Stimulated activated naive CD8-positive, alpha-beta T cell treated with anti-CD3 and anti-CD28 coated beads, Interleukin-15, Interleukin-2, amounts not matched to agents 100 ng/mL and 50 ng/mL, for 24 hours (primary cell): ENCODE results near the gene PIP4K2B.
"Not testable (repeated sequence)": the region's sequence is repeated elsewhere in the genome, so short reads cannot be mapped to it uniquely, and the experiment has no call there.

Experiments
- H3K27ac Mint-ChIP-seq: one replicate; pipeline ENCODE4 v1.8.0; 2021; ENCODE audit warnings: mild to moderate bottlenecking, mixed read lengths
- H3K27me3 Mint-ChIP-seq: one replicate; pipeline ENCODE4 v1.8.0; 2021; ENCODE audit warnings: mixed read lengths
- H3K36me3 Mint-ChIP-seq: one replicate; pipeline ENCODE4 v1.8.0; 2021; ENCODE audit warnings: low read depth, mixed read lengths
- H3K4me1 Mint-ChIP-seq: one replicate; pipeline ENCODE4 v1.8.0; 2021; ENCODE audit warnings: low read depth, mixed read lengths
- H3K4me3 Mint-ChIP-seq: one replicate; pipeline ENCODE4 v1.8.0; 2021; ENCODE audit warnings: mild to moderate bottlenecking, mixed read lengths
- H3K9me3 Mint-ChIP-seq: one replicate; pipeline ENCODE4 v1.8.0; 2021; ENCODE audit warnings: mixed read lengths

PIP4K2B gene

GRCh38 chr17:38791162-38791561 lies 8.2 kb downstream of the PIP4K2B start:
- Mint-ChIP-seq H3K27me3 (no peaks in the 10 kb centered on the region), H3K4me3 (no peak overlapping the region), H3K4me1 (peaks cover 10% of the 10 kb centered on the region), H3K9me3 (no peaks in the 10 kb centered on the region), H3K36me3 (peaks cover 33% of the 10 kb centered on the region), H3K27ac (no peak overlapping the region)

DNA sequence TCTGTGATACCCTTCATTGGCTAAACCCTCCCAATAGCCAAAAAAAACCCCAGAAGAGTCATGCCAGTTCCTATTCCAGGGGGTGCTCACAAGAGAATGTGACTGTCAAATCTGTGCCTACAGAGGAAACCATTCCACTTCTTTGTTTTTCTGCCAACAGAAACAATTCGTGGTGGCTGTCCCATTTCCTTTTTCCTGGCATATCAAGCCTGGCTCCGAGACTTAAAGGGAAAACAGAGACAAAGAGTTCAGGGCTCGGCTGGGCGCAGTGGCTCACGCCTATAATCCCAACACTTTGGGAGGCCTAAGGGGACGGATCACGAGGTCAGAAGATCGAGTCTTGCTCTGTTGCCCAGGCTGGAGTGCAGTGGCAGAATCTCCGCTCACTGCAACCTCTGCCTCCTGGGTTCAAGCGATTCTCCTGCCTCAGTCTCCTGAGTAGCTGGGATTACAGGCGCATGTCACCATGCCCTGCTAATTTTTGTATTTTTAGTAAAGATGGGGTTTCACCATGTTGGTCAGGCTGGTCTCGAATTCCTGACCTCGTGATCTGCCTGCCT lies 9.1 kb downstream of the PIP4K2B start:
- not testable (repeated sequence) for H3K9me3 Mint-ChIP-seq, H3K4me3 Mint-ChIP-seq, H3K27ac Mint-ChIP-seq, H3K4me1 Mint-ChIP-seq, H3K27me3 Mint-ChIP-seq
- peaks cover 41% of the 10 kb centered on the region for H3K36me3 Mint-ChIP-seq

- Mint-ChIP-seq H3K27me3 (no peaks in the 10 kb centered on the region), H3K36me3 (peaks cover 46% of the 10 kb centered on the region), H3K9me3 (no peaks in the 10 kb centered on the region), H3K4me1 (peaks cover 4% of the 10 kb centered on the region), H3K27ac (no peak overlapping the region), H3K4me3 (no peak overlapping the region)
These were observed 10.2 kb downstream of the PIP4K2B start for GRCh38 chr17:38789185-38789584.

GRCh38 chr17:38787999-38788398 lies 11.4 kb downstream of the PIP4K2B start:
- H3K27me3 Mint-ChIP-seq, H3K9me3 Mint-ChIP-seq, H3K27ac Mint-ChIP-seq, H3K4me3 Mint-ChIP-seq, H3K4me1 Mint-ChIP-seq: not testable (repeated sequence)
- peaks cover 46% of the 10 kb centered on the region for H3K36me3 Mint-ChIP-seq

DNA sequence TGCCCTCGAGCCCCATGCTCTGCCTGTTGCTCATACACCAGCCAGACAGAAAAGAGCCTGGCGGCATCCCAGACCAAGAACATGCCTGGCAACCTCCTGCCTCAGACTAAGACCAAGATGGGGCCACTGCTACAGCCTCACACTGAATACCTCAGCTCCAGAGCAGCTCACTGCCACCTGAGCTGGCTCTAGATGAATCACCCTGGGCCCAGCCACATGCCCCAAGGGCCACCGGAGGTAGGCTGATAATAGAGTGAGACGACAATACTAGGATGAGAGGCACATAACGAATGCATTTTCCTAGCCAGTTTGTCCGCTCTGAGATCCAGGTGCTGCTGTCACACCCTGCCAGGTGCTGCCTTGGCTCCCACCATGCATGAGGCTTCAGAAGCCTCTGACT lies 13.0 kb downstream of the PIP4K2B start:
- Mint-ChIP-seq H3K36me3 (peaks cover 38% of the 10 kb centered on the region), H3K27ac (no peak overlapping the region), H3K4me1 (peaks cover 3% of the 10 kb centered on the region), H3K4me3 (no peak overlapping the region), H3K27me3 (no peaks in the 10 kb centered on the region), H3K9me3 (no peaks in the 10 kb centered on the region)

DNA sequence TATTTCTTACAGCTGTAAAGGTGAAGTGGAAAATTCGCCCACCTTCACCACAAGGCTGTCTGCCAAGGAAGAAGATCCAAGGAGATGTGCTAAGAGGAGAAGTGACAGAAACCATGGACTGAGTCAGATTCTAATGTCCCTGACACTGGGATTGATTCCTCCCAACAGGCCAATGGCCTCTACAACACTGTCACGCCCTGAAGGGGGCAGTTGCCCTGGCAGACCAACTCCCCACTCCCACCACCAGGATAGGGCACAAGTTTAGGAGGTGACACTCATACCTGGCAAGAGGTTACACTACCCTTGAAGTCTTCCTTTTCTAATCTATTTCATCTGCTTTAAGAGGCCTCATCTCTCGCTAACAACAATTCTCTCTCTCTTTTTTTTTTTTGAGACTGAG lies 16.1 kb downstream of the PIP4K2B start:
- H3K4me1 Mint-ChIP-seq: no peaks in the 10 kb centered on the region
- H3K36me3 Mint-ChIP-seq: peaks cover 55% of the 10 kb centered on the region
- no peak overlapping the region for H3K4me3 Mint-ChIP-seq
- no peaks in the 10 kb centered on the region for H3K9me3 Mint-ChIP-seq
- H3K27ac Mint-ChIP-seq: no peak overlapping the region
- no peaks in the 10 kb centered on the region for H3K27me3 Mint-ChIP-seq

- Mint-ChIP-seq H3K27me3 (no peaks in the 10 kb centered on the region), H3K4me3 (no peak overlapping the region), H3K4me1 (no peaks in the 10 kb centered on the region), H3K9me3 (no peaks in the 10 kb centered on the region), H3K27ac (no peak overlapping the region), H3K36me3 (peaks cover 53% of the 10 kb centered on the region)
These were observed 19.2 kb downstream of the PIP4K2B start for GRCh38 chr17:38779965-38780752.

DNA sequence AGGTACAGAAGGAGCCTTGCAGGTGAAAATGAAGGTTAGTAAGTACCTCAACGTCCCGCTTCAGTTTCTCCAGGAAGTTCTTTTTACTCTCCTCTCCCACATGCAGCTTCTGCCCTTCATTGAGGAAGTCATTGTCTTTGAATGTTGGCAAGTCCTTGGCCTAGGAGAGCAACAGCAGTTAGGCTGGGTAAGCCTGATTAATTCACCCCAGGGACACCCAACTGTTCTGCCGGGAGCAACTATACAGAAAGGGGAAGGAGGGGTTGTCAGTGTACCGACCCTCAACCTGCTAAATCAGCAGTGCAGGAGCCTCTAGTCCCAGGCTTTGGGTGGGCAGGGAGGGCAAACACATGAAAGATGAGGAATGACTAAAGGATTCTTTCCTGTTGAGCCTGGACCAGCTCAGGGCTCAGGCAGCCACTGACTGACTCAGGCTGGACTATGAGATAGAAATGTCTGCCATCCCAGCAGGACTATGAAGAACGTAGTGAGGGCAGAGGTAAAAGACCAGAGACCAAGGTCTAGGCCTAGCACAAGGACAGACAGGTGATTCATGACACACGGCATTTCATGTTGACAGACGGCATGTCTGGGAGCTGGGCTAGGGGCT lies 21.6 kb downstream of the PIP4K2B start:
- Mint-ChIP-seq H3K27ac (no peak overlapping the region), H3K4me3 (no peak overlapping the region), H3K9me3 (no peaks in the 10 kb centered on the region), H3K4me1 (no peaks in the 10 kb centered on the region), H3K27me3 (no peaks in the 10 kb centered on the region), H3K36me3 (peaks cover 54% of the 10 kb centered on the region)

- no peak overlapping the region for H3K4me3 Mint-ChIP-seq
- no peaks in the 10 kb centered on the region for H3K27me3 Mint-ChIP-seq
- no peaks in the 10 kb centered on the region for H3K9me3 Mint-ChIP-seq
- H3K27ac Mint-ChIP-seq: no peak overlapping the region
- no peaks in the 10 kb centered on the region for H3K4me1 Mint-ChIP-seq
- H3K36me3 Mint-ChIP-seq: peaks cover 59% of the 10 kb centered on the region
These were observed 26.1 kb downstream of the PIP4K2B start for GRCh38 chr17:38773258-38773657.

DNA sequence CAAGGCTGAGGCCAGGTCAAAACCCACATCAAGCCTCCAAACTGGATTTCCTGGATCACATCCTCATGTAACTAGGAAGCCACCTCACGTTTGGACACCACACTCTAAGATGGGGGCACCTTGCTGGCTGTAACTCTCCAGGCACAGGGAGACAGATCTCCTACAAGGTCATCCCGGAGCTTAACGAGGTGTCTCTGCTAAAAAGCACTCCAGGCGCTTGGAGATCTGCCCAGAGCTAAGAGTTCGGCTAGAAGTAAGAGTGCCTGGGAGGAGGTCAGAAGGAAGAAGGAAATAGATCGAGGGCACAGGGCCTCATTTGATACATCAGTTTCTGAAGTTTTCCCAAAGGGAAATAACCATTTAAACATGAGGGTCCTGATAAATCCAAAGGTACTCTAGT lies 30.9 kb downstream of the PIP4K2B start:
- H3K36me3 Mint-ChIP-seq: peaks cover 78% of the 10 kb centered on the region
- H3K27me3 Mint-ChIP-seq: no peaks in the 10 kb centered on the region
- no peak overlapping the region for H3K27ac Mint-ChIP-seq
- no peak overlapping the region for H3K4me3 Mint-ChIP-seq
- no peaks in the 10 kb centered on the region for H3K4me1 Mint-ChIP-seq
- H3K9me3 Mint-ChIP-seq: no peaks in the 10 kb centered on the region

GRCh38 chr17:38766341-38766740 lies 33.0 kb downstream of the PIP4K2B start:
- no peaks in the 10 kb centered on the region for H3K4me1 Mint-ChIP-seq
- H3K36me3 Mint-ChIP-seq: peaks cover 80% of the 10 kb centered on the region
- H3K27me3 Mint-ChIP-seq: no peaks in the 10 kb centered on the region
- no peak overlapping the region for H3K4me3 Mint-ChIP-seq
- no peak overlapping the region for H3K27ac Mint-ChIP-seq
- H3K9me3 Mint-ChIP-seq: no peaks in the 10 kb centered on the region

- no peak overlapping the region for H3K4me3 Mint-ChIP-seq
- H3K36me3 Mint-ChIP-seq: peaks cover 77% of the 10 kb centered on the region
- H3K27ac Mint-ChIP-seq: no peak overlapping the region
- no peaks in the 10 kb centered on the region for H3K27me3 Mint-ChIP-seq
- no peaks in the 10 kb centered on the region for H3K9me3 Mint-ChIP-seq
- peaks cover 3% of the 10 kb centered on the region for H3K4me1 Mint-ChIP-seq
These were observed 37.1 kb downstream of the PIP4K2B start for GRCh38 chr17:38762231-38762630.

DNA sequence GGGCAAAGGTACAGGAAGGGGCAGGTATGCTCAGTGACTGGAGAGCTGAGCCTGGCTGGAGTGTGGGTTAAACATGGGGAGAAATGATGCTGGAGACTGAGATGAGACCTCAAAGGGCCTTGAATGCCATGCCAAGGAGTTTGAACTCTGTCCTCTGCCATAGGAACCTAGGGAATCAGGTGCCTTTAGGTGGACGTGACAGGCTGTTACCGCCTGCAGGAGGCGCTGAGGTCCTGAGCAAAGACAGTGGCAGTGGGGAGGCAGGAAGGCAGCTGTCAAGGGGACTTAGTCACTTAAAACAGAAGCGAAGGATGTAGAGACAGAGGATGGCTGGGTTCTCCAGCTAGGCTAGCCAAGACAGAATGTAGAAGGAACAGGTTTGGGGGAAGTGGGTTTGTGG lies 37.7 kb downstream of the PIP4K2B start:
- peaks cover 71% of the 10 kb centered on the region for H3K36me3 Mint-ChIP-seq
- peak overlapping the region; percentile 62 for H3K27ac Mint-ChIP-seq
- H3K4me1 Mint-ChIP-seq: peaks cover 3% of the 10 kb centered on the region
- H3K4me3 Mint-ChIP-seq: no peak overlapping the region
- no peaks in the 10 kb centered on the region for H3K27me3 Mint-ChIP-seq
- H3K9me3 Mint-ChIP-seq: no peaks in the 10 kb centered on the region

DNA sequence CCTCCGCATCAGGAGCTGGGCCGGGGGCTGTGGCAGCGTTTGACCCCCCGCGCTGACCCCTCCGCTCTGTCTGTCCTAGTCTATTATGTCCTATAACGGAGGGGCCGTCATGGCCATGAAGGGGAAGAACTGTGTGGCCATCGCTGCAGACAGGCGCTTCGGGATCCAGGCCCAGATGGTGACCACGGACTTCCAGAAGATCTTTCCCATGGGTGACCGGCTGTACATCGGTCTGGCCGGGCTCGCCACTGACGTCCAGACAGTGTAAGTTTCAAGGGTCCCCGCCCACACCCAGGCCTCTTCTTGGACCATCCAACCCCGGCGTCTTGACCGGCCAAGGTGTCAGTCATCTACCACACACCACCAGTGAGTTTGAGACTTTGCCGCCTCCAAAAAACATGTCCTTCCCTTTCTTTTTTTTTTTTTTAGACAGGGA lies 46.3 kb downstream of the PIP4K2B start:
- peaks cover 53% of the 10 kb centered on the region for H3K4me1 Mint-ChIP-seq

GRCh38 chr17:38752308-38753070 lies 46.9 kb downstream of the PIP4K2B start, which contains the start of gene PSMB3:
PSMB3 (plus strand) TSS chr17:38752741; CDS start chr17:38752827, 86 bp downstream.
- Mint-ChIP-seq H3K27ac (peak within 1 kb of the TSS; percentile 99), H3K27me3 (peaks cover 25% of the 10 kb centered on the region), H3K36me3 (peaks cover 27% of the 10 kb centered on the region), H3K4me3 (peak within 1 kb of the TSS; percentile 98), H3K4me1 (peaks cover 53% of the 10 kb centered on the region), H3K9me3 (no peaks in the 10 kb centered on the region)

More for the DNA sequence above, 46.3 kb downstream of the PIP4K2B start:
- Mint-ChIP-seq H3K27ac (peak overlapping the region; percentile 99), H3K36me3 (peaks cover 30% of the 10 kb centered on the region), H3K9me3 (no peaks in the 10 kb centered on the region), H3K27me3 (peaks cover 25% of the 10 kb centered on the region), H3K4me3 (peak overlapping the region; percentile 98)
